Islet of Langerhans (tissue), 1 donor: ENCODE results near the gene PPT1.

Source experiments
- FAIRE-seq: peaks from one replicate; lab custom pipeline; 2011; peaks lifted over from hg19 to GRCh38; lab: Jason Lieb, UNC

The PPT1 gene

DNA sequence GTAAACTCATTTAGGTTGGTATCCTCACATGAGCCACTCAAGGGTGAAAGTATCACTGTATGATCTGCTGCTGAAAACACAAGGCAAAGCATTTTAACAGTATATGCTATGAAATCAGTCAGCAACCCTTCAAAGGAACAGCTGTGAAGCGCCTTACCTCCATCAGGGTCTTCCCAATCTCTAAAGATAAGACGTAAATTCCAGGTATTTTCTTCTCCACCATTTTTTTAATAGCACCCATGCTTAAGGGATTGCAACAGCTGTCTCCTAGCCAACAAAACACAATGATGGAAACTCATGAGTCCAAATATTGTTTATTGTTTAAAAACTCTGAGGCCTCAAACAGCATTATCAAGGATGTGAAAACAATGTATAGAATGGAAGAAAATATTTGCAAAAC is 4.8 kb downstream of the PPT1 start:
- FAIRE-seq = no peak

DNA sequence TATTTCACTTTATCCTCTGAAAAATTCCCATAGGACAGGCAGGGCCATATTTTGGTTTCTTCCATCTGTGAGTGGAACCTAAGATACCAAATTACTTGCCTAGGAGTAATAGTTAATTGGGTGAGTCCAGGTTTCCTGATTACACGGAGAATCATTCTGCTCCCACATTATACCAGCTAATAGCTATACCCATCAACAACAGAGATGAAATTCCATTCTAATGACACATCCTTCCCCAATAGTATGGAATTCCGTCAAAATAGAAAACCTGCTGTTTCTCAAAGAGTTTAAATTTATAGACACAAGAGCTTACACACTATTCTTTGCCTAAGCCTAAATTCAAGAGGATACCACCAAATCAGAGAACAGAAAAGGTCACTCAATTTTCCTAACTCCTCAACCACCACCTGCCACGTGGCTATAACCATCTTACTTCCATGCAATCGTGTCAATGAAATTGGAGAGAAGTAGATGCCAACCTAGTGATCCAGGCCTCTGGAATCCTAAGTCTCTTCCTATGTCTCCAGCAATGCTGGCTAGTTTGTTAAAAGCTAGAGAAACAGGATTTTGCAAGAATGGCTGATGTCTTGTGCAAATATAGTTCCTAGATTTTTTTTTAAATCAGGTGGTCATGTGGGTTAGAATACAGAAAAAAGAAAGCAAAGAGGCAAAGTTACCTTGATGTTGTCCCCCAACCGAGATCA is 6.2 kb downstream of the PPT1 start:
- no peak for FAIRE-seq

DNA sequence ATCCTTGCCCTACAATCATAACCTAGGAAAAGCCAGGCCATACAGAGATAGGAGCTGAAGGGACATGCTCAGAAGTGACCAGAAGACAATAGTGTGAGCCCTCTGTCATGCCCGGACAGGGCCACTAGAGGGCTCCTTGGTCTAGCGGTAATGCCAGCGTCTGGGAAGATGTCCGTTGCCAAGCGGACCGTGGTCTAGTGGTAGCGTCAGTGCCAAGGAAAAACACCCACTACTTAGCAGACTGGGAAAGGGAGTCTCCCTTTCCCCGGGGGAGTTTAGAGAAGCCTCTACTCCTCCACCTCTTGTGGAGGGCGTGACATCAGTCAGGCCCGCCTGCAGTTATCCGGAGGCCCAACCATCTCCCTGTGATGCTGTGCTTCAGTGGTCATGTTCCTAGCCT is 12.3 kb downstream of the PPT1 start:
- FAIRE-seq = peak; percentile 47

DNA sequence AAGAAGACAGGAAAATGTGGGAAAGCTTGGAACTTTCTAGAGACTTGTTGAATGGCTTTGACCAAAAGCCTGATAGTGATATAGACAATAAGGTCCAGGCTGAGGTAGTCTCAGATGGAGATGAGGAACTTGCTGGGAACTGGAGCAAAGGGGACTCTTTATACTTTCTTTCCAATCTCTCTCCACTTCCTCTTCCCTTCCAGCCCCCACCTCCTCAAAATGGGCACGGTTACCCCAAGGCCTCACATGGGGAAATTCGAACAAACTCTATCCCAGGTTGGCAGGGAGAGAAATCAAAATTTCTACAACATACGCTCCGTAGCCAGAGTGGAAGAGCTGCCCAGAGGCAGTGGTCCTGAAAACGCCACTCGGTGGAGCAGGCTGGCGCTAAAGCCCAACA is 15.2 kb downstream of the PPT1 start:
- FAIRE-seq = no peak

DNA sequence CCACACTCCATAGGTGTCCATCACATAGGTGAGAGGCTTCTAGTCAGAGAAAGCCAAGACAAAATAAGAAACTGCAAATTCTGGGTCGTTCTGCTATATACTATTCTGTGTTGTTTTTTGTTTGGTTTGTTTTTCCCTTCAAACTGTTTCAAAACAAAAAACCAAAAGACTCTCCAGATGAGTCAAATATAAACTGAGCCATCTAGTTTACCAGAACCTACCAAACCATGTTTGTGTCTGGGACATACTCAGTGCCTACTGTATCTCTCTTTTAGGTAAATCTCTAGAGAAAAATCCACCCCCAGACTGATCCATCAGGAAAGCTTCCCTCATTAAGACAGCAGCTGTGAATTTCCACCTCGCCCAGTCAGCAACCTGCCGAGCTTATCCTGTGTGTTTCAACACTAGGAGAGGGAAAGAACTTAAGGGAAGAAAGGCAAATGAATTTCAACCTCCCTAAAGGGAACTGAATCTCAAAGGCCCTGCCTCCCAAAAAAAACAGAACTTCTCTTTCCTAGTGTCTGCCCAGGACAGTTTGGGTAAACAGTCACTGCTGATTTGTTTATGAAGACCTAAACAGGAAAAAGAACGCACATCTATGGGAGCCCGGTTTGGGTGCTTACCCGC is 17.2 kb downstream of the PPT1 start:
- no peak for FAIRE-seq

DNA sequence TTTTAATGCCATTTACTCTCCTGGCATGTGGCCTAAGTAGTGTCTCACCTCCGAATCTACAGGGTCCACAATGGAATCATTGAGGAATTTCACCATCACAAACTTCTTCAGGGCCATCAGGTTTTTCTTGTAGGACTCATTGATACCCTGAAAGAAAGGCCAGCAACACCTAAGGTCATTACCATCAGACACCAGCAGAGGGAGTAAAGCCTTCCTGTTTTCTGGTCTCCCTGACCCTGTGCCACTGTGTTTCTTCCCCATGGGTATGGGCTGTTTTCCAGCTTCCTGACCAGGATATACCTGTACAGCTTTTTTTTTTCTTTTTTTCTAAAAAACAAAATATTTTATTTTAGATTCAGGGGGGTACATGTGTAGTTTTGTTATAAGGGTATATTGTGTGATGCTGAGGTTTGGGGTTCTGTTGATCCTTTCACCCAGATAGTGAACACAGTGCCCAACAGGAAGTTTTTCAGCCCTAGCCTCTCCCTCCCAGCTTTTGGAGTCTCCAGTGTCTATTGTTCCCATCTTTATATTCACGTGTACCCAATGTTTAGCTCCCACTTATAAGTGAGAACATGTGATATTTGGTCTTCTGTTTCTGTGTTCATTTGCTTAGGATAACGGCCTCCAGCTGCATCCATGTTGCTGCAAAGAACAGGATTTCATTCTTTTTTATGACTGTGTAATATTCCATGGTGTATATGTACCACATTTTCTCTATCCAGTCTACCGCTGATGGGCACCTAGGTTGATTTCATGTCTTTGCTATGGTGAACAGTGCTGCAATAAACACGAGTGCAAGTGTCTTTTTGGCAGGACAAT is 18.3 kb downstream of the PPT1 start:
- no peak for FAIRE-seq

DNA sequence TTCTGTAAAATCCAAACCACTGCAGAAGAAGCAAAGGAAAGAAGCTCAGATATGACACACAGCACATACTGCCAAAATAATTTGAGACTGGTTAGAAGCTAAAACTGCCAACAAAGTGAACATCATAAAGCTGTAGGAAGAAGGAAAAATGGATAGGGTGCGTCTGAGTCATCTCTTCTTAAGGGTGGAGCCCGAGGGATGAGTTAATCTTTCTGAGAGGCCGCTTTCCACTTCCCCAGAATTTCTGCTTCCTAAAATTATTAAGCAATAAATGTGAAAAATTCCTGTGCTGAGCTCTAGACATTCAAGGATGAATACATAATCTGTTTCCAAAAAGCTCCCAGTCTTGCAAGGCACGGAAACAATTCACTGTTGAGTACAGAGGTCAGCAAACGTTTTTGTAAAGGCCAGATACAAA is 20.1 kb downstream of the PPT1 start:
- no peak for FAIRE-seq

DNA sequence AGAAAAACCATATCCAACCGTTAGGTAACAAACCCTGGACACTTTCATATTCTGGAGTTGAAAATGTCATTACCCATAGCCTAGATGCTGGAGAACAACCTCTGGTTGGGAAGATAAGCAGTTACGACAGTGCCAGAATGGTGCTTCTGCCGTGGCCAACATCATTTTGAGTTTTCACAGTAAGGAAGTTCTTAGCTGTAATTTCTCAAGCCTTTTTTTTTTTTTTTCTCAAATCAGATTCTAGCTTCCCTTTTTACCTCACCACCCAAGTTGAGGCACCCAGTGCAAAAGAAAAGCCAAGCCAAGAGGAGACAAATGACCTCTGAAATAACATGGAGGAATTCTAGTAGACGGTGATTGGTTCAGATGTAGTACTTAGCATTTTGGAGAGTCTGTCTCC is 21.8 kb downstream of the PPT1 start:
- FAIRE-seq = no peak

DNA sequence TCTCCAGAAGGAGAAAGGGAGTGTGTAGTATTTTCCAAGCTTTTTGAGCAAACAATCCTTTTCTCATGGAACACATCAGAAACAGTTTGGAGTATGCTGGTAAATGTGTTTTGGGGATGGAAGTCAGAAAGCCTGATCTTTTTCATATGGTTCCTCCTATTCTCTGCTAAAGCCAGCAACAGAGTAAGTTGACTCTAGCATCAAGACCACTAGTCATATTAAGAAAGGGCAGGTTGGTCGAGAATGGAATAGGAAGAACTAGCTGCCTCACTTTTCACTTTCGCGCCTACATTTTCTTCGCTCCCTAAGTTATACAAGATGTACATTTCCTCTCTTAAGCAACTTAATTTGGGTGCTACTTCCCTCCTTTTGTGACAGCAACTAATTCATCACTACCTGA is 24.0 kb downstream of the PPT1 start:
- FAIRE-seq = no peak

DNA sequence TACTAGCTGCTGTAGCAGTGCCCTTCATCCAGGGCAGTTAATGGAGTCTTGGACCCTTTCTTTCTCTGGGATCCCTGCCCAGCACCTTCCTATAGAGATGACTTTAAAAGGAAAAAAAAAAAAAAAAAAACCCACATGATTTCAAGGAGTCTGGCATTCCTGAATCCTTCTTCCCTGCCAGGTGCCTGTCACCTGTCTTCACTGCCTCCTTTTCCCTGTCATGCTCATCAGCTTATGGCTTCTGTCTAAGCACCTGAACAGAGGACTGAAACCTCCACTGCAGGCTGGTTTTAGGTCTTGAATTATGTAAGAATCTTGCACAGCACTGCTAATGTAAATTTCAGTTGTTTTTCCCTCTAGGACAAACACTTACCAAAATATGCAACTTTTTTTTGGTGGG is 24.9 kb downstream of the PPT1 start:
- no peak for FAIRE-seq

DNA sequence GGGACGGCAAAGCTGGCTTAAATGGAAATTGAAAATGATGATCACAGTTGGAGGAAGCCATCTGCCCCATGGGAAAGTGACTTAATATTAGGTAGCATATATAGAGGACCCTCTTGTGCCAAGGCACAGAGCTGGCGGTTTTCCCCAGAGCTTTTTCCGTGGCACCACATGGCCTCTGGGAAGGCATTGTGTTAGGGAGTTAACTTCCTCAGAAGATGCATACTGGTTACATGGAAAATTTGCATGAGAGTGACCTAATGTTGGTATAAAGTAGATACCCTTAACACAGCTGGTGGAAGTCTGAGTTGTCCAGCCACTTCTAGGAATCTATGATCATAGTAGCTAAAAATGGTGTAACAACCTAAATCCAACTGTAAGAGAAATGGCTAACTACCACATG is 29.2 kb downstream of the PPT1 start:
- FAIRE-seq = no peak

DNA sequence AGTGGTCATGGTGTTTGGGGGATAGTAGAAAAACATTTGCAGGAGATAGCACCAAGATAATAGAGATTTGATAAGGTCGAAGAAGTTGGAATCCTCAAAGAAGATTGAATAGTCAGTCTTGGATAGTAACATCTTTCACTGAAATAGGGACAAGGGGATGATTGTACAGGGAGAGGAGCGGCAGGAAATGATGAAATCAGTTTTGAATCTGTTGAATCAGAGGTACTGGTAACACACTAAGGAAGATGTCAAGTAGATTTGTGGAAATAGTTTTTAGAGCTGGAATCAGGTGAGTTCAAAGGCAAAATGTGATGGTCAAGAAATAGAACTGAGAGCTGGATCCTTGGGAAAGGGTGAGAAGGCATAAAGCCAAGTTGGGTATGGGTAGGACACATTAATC is 30.0 kb downstream of the PPT1 start:
- FAIRE-seq = no peak

DNA sequence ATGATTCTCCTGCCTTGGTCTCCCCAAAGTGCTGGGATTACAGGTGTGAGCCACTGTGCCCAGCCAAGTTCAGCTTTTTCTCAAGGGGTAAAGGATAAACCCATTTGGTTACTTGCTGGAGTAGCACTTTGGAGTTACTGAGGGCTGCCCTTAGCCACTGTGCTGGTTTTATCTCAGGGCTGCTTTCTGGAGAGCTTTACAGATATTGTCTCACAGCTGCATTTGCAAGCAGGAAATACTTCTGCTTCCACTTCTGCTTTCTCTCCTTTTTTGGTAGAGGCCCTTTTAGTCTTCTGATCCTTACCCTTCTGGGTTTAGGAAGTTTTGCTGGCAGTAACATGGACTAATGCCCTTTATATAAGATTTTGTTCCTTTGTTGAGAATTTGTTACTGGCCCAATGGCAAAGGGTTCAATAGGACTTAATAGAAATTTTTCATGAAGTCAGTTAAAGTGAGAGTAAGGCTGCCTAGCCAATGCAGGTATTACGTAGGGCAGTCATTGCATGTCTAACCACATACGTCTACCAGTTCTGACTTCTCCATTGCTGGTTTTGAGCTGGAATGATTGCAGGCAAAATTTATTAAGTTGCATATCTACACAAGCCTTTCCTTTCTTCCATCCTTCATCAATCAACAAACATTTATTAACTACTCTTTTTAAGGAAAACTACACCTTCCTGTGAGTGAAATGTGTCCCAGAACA is 32.1 kb downstream of the PPT1 start:
- no peak for FAIRE-seq

DNA sequence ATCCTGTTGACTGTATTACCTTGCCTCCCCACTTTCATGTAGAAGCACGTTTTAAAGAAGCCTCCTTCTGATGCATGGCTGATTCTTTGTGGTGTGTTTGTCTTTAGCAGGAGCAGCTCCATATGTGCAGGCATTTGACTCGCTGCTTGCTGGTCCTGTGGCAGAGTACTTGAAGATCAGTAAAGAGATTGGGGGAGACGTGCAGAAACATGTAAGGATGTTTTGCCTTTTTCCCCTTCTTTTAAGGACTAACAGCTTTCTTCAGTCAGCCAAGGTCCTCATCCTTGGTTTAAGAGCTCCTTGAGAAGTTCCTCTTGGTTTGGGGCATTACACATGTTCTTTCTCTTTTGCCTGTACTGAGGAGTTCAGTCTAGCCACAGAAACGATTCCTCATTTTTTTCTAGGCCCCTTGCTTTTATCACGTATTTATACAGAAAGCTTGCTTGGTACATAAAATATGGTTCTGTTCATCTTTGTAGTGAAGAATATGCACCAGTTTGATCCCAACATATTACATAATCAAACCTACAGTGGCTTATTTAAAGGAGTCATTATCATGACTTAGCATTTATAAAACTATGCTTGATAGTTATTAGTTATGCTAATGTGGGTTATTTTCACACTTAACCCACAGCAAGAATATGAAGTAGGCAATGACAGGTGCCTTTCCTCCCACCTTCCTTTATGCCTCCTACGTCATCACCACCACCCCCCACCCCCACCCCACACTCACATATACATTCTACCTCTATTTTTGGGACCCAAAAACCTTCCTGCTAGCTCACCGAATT is 36.9 kb downstream of the PPT1 start:
- no peak for FAIRE-seq

DNA sequence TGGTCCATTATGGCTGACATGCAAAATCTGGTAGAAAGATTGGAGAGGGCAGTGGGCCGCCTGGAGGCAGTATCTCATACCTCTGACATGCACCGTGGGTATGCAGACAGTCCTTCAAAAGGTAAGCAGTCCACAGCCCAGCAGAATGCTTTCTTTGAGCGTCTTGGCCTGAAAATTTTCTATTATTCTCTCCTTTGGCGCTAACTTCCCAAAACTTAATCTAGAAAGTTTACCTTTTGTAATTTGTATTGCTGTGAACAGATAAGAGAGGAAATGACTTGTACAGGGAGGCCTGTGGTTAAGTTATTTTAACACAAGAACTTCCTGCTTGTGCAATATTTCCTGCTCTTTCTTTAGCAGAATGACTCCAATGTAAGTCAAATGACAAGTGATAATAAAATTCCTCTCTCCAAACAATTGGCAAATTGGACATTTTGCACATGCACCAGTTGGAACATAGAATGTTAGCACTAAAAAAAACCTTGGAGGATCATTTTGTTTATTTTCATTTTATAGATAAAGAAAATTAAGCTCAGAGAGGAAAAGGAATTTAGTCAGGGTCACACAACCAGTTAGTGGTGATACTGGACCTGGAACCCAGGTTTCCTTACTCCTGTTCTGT is 37.6 kb downstream of the PPT1 start:
- FAIRE-seq = no peak

DNA sequence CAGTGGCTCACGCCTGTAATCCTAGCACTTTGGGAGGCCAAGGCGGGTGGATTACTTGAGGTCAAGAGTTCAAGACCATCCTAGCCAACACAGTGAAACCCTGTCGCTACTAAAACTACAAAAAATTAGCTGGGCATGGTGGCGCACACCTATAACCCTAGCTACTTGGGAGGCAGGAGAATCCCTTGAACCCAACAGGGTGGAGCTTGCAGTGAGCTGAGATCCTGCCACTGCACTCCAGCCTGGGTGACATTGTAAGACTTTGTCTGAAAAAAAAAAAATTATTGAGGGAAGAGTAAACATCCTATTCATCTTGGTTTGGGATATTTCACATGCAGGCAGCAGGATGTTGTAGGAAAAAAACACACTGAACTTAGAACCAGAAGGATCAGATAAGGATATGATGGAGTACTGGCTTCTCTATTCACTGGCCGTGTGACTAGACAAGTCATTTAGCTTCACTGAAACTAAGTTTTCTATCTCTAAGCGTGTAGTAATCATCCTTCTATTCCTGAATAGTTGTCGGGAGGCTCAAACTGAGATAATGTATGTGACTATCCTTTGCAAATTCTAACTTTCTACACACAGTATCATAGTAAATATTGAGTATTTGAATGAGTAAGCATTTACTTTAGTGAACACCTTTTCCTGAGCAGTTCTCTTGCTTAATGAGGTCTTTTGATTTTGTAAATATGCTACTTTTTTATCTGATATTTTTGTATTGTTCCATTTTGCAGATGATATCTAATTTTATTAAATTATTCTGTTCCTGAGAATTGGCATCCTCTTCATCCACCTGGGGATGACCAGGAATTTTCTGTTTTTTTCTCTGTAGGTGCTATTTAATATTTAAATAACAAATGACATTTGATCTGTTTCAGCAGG is 38.4 kb downstream of the PPT1 start:
- no peak for FAIRE-seq

DNA sequence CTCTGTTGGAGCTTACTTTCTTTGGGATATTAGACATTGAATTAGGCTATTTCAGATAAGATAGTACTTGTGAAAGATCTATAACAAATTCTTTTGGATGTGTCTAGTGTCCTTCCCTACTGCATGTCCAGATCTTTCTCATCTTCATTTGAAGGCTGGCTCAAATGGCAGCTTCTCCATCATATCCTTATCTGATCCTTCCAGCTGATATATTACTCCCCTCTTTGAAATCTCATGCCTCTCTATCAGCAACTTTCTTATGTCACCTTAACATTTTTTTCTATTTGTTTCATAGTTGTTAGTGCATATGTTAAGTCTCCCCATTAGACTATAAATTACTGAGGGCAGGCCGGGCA is 39.0 kb downstream of the PPT1 start:
- FAIRE-seq = no peak

DNA sequence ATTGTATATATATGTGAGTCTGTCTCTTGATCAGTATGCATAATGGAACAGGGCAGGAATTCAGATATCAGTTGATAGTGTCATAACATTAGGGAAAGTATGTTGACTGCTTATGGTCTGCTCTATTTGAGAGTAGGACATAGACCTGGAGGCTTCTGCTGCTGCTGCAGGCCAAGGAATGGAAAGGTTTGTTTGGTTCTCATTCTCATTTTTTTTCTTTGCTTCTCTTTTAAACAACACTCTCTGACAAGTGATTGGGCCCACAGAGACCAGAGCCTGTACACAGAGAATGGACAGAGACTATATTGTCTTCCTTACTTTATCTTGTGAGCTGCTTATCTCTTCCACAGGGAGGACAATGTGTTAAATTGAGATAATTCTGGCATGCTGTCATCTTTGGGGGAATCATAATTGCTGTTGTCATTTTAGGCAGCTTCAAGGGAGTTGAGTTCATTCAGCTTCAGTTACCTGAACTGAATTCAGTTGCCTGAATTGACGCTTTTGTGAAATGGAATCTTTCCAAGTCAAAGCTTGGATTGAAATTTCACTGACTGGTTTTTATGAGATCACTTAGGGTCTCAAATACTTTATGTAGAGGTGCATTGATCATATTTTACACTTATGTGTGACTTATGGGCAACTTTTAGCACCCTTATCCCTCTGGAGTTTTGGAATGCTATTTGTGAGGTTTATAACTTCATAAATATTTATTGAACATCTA is 39.6 kb downstream of the PPT1 start:
- no peak for FAIRE-seq

DNA sequence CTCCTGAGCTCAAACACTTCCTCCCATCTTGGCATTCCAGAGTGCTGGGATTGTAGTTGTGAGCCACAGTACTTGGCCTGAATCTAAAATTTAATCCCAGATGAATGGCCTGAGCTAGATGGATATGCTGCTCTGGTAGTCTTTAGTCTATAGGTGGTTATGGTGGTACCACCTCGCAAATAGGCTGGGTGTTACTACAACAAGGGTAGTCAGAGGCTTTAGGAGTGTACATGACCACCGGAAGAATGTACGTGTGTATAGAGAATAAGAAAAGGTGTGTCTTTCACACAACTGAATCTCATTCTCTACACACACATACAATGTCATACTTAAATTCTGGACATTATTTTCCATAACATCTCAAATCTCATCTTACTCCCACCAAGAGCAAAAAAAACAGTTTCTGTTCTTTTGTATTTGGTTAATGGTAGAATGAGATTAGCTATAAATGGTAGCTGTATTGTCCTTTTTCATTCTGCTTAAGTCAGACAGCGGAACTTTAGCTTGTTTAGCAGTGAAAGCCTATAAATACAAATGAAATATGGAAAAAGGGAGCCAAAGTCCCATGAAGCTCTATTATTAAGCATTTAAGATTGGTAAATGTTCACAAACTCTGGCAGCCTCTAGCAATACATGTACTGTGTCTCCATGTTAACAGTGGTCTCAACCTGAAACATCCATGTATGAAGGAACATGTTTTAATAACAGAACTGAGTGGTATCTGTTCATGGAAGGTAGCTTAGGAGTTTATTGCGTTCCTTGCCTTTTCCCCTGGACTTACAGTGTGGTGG is 40.3 kb downstream of the PPT1 start:
- no peak for FAIRE-seq
